Stomach (tissue), 4 donors: ENCODE data around the gene UBTD2.
"Not testable (repeated sequence)": the region's sequence is repeated elsewhere in the genome, so short reads cannot be mapped to it uniquely, and the experiment has no call there.

Experiments
- CTCF ChIP-seq, 7 experiments: fragments of 450-650 bp in 4 of 7; fragments of 200-600 bp in 3 of 7; sonication (generic) in 3 of 7; IDR thresholded peaks; one replicate each; pipeline ENCODE4 v1.5.1; 2016 to 2019; ENCODE audit warnings: antibody characterized with exemption in 7 of 7, control low read depth in 2 of 7, mild to moderate bottlenecking in 1 of 7
- EP300 ChIP-seq: sonication (generic); formaldehyde crosslinking; IDR thresholded peaks from one replicate; pipeline ENCODE4 v1.6.1; 2017; ENCODE audit warnings: antibody characterized with exemption
- POLR2AphosphoS5 ChIP-seq, 3 donors: sonication (generic); formaldehyde crosslinking; IDR thresholded peaks; one replicate each; pipeline ENCODE4 v1.6.1; 2016; ENCODE audit warnings: antibody characterized with exemption in 3 of 3

DNA sequence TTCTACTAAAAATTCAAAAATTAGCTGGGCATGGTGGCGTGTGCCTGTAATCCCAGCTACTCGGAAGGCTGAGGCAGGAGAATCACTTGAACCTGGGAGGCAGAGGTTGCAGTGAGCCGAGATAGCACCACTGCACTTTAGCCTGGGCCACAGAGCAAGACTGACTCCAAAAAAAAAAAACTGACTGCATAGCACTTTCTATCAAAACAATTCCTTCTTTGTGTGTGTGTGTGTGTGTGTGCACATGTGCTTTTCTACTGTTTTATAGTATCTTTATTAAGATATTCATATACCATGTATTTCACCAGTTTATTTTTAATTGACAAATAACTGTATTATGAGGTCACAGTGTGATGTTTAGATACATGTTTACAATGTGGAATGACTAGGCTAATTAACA is 3.6 kb upstream of the UBTD2 start:
- TF ChIP-seq CTCF (IDR thresholded peaks at IDR 0.05); POLR2AphosphoS5 (IDR thresholded peaks at IDR 0.05); EP300: not testable (repeated sequence)
